Posterior vena cava (tissue), 2 donors: ENCODE data around the gene RAP2B. TPM values are rescaled to one million over a fixed set of nuclear protein-coding genes. Genes with fewer than 3 reads are reported as not detected.
A peak's percentile ranks its signal among the peaks of the same experiment; 100 is the strongest.

ENCODE experiments used
- DNase-seq: peaks from one replicate; pipeline ENCODE4 v3.0.0-alpha.2; 2020; ENCODE audit warnings: low spot score
- intact Hi-C, 2 donors: fragments of 100-400 bp; cut with DNase I; formaldehyde crosslinking; loops; one replicate each; pipeline versions ENCODE4 v1.14.1 to v1.14.2; 2022 to 2023
- total RNA-seq, 2 donors: library from RNA; stranded (reverse); fragmentation: NEBNext Ultra II Directional; extraction: Animal tissue kit (Norgen Biotek cat#: 25700); gene quantifications; one replicate each; pipeline ENCODE4 v1.2.1, GENCODE V29; 2021
- donor health status: DM: yes; HTN: yes; CAD: no.
- donor health status: DM: yes; HTN: yes; CAD: no.

Gene RAP2B
- total RNA-seq, 2 donors from 2014 or later = 10.7 to 14.1 TPM

- no peak for DNase-seq
- intact Hi-C loops = loop anchor here in 1 of 2 donors (10.0 kb wide), 1 partner anchor 104 kb away; no protein-coding TSS in a partner anchor
These were observed 2.9 kb upstream of the RAP2B start for GRCh38 chr3:153158961-153159735.

- intact Hi-C loops = loop anchor here (10.0 kb wide), 2 partner anchors 105 to 605 kb away; no protein-coding TSS in a partner anchor
- no peak for DNase-seq
These were observed 2.1 kb upstream of the RAP2B start for GRCh38 chr3:153159771-153160397.

GRCh38 chr3:153160451-153161137, 1.4 kb upstream of the RAP2B start:
- DNase-seq = peak; percentile 94
- intact Hi-C loops = loop anchor here (10.0 kb wide), 2 partner anchors 106 to 604 kb away; no protein-coding TSS in a partner anchor

GRCh38 chr3:153161138-153161713, 800 bp upstream of the RAP2B start:
- peak; percentile 97 for DNase-seq
- intact Hi-C loops = loop anchor here (10.0 kb wide), 2 partner anchors 106 to 604 kb away; no protein-coding TSS in a partner anchor

GRCh38 chr3:153162513-153163392, 727 bp downstream of the RAP2B start:
- intact Hi-C loops = loop anchor here (10.0 kb wide), 2 partner anchors 108 to 602 kb away; no protein-coding TSS in a partner anchor
- DNase-seq = peak; percentile 85

GRCh38 chr3:153163393-153163724, 1.3 kb downstream of the RAP2B start:
- DNase-seq = no peak
- intact Hi-C loops = loop anchor here (10.0 kb wide), 2 partner anchors 109 to 601 kb away; no protein-coding TSS in a partner anchor

- DNase-seq = no peak
- intact Hi-C loops = loop anchor here (10.0 kb wide), 2 partner anchors 109 to 601 kb away; no protein-coding TSS in a partner anchor
These were observed 1.9 kb downstream of the RAP2B start for GRCh38 chr3:153163756-153164550.

- intact Hi-C loops = loop anchor here (10.0 kb wide), 2 partner anchors 110 to 600 kb away; no protein-coding TSS in a partner anchor
- DNase-seq = no peak
These were observed 3.2 kb downstream of the RAP2B start for GRCh38 chr3:153165261-153165681.

- intact Hi-C loops = loop anchor here (10.0 kb wide), 2 partner anchors 111 to 599 kb away; no protein-coding TSS in a partner anchor
- no peak for DNase-seq
These were observed 4.2 kb downstream of the RAP2B start for GRCh38 chr3:153166206-153166605.

GRCh38 chr3:153166796-153167195, 4.8 kb downstream of the RAP2B start:
- intact Hi-C loops = loop anchor here (10.0 kb wide), 2 partner anchors 112 to 598 kb away; no protein-coding TSS in a partner anchor
- no peak for DNase-seq

- intact Hi-C loops = loop anchor here (10.0 kb wide), 2 partner anchors 115 to 595 kb away; no protein-coding TSS in a partner anchor
- no peak for DNase-seq
These were observed 7.9 kb downstream of the RAP2B start for GRCh38 chr3:153169793-153170383.

GRCh38 chr3:153171256-153171655, 9.2 kb downstream of the RAP2B start:
- intact Hi-C loops = no loop called here
- no peak for DNase-seq

- DNase-seq = no peak
- intact Hi-C loops = no loop called here
These were observed 9.9 kb downstream of the RAP2B start for GRCh38 chr3:153171918-153172317.

GRCh38 chr3:153172796-153173757, 11.1 kb downstream of the RAP2B start:
- no peak for DNase-seq
- intact Hi-C loops = no loop called here

- intact Hi-C loops = no loop called here
- no peak for DNase-seq
These were observed 11.9 kb downstream of the RAP2B start for GRCh38 chr3:153173758-153174516.
